ENCODE data around the gene TACC2. TPM values are rescaled to one million over a fixed set of nuclear protein-coding genes. Genes with fewer than 3 reads are reported as not detected.

The TACC2 gene
- total and polyA plus RNA-seq, 3 experiments from 2014 or later = not detected

GRCh38 chr10:122292376-122292775 is 303.4 kb downstream of the TACC2 start:
- peaks cover 14% of the 10 kb centered on the region in 2 donors for H3K27me3 Mint-ChIP-seq
- no peak overlapping the region for H3K27ac Mint-ChIP-seq
- Histone ChIP-seq H3K27me3 (ENCODE audit: insufficient read depth, low read length, poor library complexity, severe bottlenecking) (no peaks in the 10 kb centered on the region), H3K36me3 (ENCODE audit: insufficient read depth, low read length) (no peaks in the 10 kb centered on the region), H3K4me1 (ENCODE audit: insufficient read depth, low read length) (peaks cover 13% of the 10 kb centered on the region), H3K4me3 (ENCODE audit: low read length) (no peak overlapping the region), H3K9me3 (ENCODE audit: low read length) (no peaks in the 10 kb centered on the region), H3K27ac (ENCODE audit: low read depth, low read length) (no peak overlapping the region)
- CTCF ChIA-PET = no interaction called here
- H3K4me3 Mint-ChIP-seq = no peak overlapping the region
- H3K9me3 Mint-ChIP-seq = no peaks in the 10 kb centered on the region
- no peaks in the 10 kb centered on the region for H3K36me3 Mint-ChIP-seq
- peaks cover 9 to 23% (median 13%) of the 10 kb centered on the region in 3 donors for H3K4me1 Mint-ChIP-seq
- POLR2A ChIA-PET = no interaction called here
- no peak for DNase-seq

DNA sequence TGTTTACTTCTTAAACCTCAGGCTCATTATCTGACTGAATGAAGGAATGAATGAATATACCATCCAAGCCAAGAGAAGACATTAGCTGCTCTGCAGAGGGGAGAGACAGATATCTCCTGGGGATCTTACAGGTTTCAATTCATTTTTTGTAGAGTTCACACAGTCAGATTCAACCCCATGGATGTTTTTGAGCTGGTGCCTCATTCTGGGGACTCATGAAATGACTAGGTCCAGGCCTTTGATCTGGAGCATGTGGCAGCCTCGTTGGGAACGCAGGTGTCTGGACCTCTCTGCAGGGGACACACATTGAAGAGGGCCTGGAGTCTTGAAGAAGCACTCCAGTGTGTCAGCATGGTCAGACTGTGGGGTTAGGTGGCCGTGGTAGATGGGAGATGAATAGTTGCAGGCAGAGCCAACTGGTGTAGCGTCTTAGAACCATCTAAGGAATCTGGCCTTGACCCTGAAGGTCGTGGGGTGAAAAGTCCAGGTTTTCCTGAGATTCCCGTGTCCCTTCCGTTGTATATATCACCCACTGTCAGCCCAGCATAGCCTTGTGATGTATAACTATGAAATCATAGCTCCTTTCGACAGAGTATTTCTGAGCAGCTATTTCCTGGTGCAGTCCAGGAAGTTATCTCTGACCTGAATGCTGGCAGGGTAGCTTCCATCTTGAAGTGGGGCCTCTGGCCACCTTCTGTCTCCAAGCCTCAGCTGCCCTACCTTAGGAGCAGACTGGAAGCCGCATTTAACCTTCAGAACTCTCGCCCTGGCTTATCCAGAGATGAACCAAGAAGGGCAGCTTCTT is 304.4 kb downstream of the TACC2 start:
- POLR2A ChIA-PET = no interaction called here
- no peaks in the 10 kb centered on the region for H3K36me3 ChIP-seq (ENCODE audit: insufficient read depth, low read length)
- H3K4me3 Mint-ChIP-seq = no peak overlapping the region
- H3K27ac Mint-ChIP-seq = peak overlapping the region in 3 of 8 donors; percentile 34 to 85 (median 76)
- no peaks in the 10 kb centered on the region for H3K36me3 Mint-ChIP-seq
- no peak overlapping the region for H3K27ac ChIP-seq (ENCODE audit: low read depth, low read length)
- peaks cover 9 to 23% (median 13%) of the 10 kb centered on the region in 3 donors for H3K4me1 Mint-ChIP-seq
- no peak overlapping the region for H3K4me3 ChIP-seq (ENCODE audit: low read length)
- DNase-seq = no peak
- CTCF ChIA-PET = no interaction called here
- no peaks in the 10 kb centered on the region for H3K9me3 Mint-ChIP-seq
- no peaks in the 10 kb centered on the region for H3K9me3 ChIP-seq (ENCODE audit: low read length)
- peaks cover 9 to 12% of the 10 kb centered on the region in 2 donors for H3K27me3 Mint-ChIP-seq
- H3K27me3 ChIP-seq (ENCODE audit: insufficient read depth, low read length, poor library complexity, severe bottlenecking) = no peaks in the 10 kb centered on the region
- peaks cover 13% of the 10 kb centered on the region for H3K4me1 ChIP-seq (ENCODE audit: insufficient read depth, low read length)

DNA sequence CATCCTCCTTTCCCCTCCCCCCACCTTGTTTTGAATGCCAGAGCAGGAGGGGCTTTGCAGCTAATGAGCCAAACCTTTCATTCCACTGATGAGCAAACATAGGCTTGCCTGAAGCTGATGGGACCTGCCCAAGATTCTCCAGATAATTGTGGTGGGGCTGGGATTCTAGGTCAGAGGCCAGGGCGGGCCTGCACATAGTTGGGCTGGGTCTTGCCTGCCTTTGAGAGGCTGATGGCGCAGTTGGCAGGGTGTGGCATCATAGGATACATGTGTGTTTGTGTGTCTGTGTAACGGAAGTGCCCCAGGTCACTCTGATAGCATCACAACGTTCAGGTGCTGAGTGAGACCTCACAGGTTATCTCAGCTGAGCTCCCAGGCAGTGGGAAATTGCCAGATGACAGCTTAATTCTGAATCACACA is 305.0 kb downstream of the TACC2 start:
- H3K9me3 Mint-ChIP-seq = no peaks in the 10 kb centered on the region
- H3K27me3 ChIP-seq (ENCODE audit: insufficient read depth, low read length, poor library complexity, severe bottlenecking) = no peaks in the 10 kb centered on the region
- no peak overlapping the region for H3K4me3 Mint-ChIP-seq
- H3K27ac Mint-ChIP-seq = peak overlapping the region in 2 of 8 donors; percentile 35 to 39
- no peaks in the 10 kb centered on the region for H3K36me3 ChIP-seq (ENCODE audit: insufficient read depth, low read length)
- H3K9me3 ChIP-seq (ENCODE audit: low read length) = no peaks in the 10 kb centered on the region
- peaks cover 9 to 10% of the 10 kb centered on the region in 2 donors for H3K27me3 Mint-ChIP-seq
- no peak overlapping the region for H3K4me3 ChIP-seq (ENCODE audit: low read length)
- H3K4me1 ChIP-seq (ENCODE audit: insufficient read depth, low read length) = peaks cover 13% of the 10 kb centered on the region
- H3K36me3 Mint-ChIP-seq = no peaks in the 10 kb centered on the region
- ChIA-PET POLR2A (no interaction called here), CTCF (no interaction called here)
- no peak for DNase-seq
- H3K27ac ChIP-seq (ENCODE audit: low read depth, low read length) = no peak overlapping the region
- peaks cover 13 to 26% (median 16%) of the 10 kb centered on the region in 3 donors for H3K4me1 Mint-ChIP-seq

DNA sequence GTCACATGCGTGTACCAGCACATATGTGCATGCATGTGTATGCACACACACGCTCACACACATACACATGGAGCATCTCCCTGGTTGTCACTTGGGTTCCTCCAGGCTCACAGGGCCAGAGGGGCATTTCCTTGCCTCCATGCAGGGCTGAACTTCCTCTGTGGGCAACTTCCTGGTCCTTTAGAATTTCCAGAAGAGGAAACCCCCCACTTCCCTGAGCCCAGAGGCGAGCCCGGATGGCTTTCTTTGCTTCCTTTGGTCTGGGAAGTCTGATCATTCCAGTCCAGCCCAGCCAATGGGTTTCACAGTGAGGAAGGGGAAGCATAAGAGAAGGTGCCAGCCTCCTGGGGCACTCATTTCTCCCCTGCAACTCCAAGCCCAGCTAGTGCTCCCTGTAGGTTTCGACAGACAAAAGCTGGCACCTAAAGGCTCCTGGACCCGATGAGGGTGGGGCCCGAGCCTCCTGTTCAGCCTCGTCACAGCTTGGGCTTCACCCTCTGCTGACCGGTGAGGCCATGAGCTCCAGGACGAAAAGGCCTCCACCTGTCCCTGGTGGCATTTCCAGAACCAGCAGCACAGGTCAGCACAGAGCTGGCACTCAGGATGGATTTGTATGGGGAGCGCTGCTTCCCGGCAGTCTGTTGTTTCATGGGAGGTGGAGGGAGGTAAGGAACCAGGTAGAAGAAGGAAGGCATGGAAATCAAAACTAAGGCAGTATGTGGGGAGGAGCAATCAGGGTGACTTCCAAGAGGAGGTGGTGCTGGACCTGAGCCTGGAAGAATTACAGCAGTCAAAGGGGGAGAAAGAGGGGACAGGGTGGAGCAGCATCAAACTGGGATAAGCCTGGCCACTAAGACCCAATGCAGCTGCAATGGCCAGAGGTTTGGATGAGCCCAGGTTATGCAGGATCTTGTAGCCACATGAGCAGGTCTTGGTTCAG is 305.8 kb downstream of the TACC2 start:
- POLR2A ChIA-PET = no interaction called here
- H3K36me3 ChIP-seq (ENCODE audit: insufficient read depth, low read length) = no peaks in the 10 kb centered on the region
- CTCF ChIA-PET = no interaction called here
- peaks cover 13 to 31% (median 16%) of the 10 kb centered on the region in 3 donors for H3K4me1 Mint-ChIP-seq
- peak overlapping the region in 1 of 7 donors; percentile 13 for H3K4me3 Mint-ChIP-seq
- no peaks in the 10 kb centered on the region for H3K9me3 Mint-ChIP-seq
- H3K27ac Mint-ChIP-seq = peak overlapping the region in 1 of 8 donors; percentile 13
- H3K4me1 ChIP-seq (ENCODE audit: insufficient read depth, low read length) = peaks cover 13% of the 10 kb centered on the region
- no peaks in the 10 kb centered on the region for H3K27me3 ChIP-seq (ENCODE audit: insufficient read depth, low read length, poor library complexity, severe bottlenecking)
- no peaks in the 10 kb centered on the region for H3K36me3 Mint-ChIP-seq
- H3K27me3 Mint-ChIP-seq = peaks cover 9 to 10% of the 10 kb centered on the region in 2 donors
- no peak overlapping the region for H3K27ac ChIP-seq (ENCODE audit: low read depth, low read length)
- no peak overlapping the region for H3K4me3 ChIP-seq (ENCODE audit: low read length)
- DNase-seq = no peak
- H3K9me3 ChIP-seq (ENCODE audit: low read length) = no peaks in the 10 kb centered on the region

DNA sequence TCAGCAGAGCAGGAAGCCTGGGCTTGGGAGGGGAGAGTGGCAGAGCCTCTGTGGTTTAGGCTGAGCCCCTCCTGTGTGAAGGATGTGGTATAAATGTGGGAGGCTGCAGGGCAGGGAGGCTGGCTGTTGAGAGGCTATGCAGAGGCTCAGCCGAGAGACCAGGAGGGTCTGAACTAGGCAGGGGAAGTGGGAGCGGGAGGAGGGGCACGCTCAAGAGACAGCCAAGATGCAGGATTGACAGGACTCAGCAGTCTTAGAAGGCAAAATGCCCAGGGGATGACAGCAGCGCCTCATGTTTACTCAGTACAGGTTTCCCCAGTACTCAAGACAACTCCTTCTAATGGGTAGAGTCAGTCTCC is 306.5 kb downstream of the TACC2 start:
- peaks cover 13% of the 10 kb centered on the region for H3K4me1 ChIP-seq (ENCODE audit: insufficient read depth, low read length)
- CTCF ChIA-PET = interaction anchor here (1.3 kb wide), 1 partner anchor 270 kb away, joined by 5 read pairs; no protein-coding TSS in a partner anchor
- Mint-ChIP-seq H3K9me3 (no peaks in the 10 kb centered on the region), H3K27ac (peak overlapping the region in 1 of 8 donors; percentile 13), H3K27me3 (peaks cover 9 to 10% of the 10 kb centered on the region in 2 donors), H3K36me3 (no peaks in the 10 kb centered on the region), H3K4me1 (peaks cover 13 to 29% (median 16%) of the 10 kb centered on the region in 3 donors), H3K4me3 (peak overlapping the region in 1 of 7 donors; percentile 13)
- POLR2A ChIA-PET = no interaction called here
- DNase-seq = no peak
- no peaks in the 10 kb centered on the region for H3K27me3 ChIP-seq (ENCODE audit: insufficient read depth, low read length, poor library complexity, severe bottlenecking)
- H3K4me3 ChIP-seq (ENCODE audit: low read length) = no peak overlapping the region
- H3K9me3 ChIP-seq (ENCODE audit: low read length) = no peaks in the 10 kb centered on the region
- no peak overlapping the region for H3K27ac ChIP-seq (ENCODE audit: low read depth, low read length)
- H3K36me3 ChIP-seq (ENCODE audit: insufficient read depth, low read length) = no peaks in the 10 kb centered on the region

DNA sequence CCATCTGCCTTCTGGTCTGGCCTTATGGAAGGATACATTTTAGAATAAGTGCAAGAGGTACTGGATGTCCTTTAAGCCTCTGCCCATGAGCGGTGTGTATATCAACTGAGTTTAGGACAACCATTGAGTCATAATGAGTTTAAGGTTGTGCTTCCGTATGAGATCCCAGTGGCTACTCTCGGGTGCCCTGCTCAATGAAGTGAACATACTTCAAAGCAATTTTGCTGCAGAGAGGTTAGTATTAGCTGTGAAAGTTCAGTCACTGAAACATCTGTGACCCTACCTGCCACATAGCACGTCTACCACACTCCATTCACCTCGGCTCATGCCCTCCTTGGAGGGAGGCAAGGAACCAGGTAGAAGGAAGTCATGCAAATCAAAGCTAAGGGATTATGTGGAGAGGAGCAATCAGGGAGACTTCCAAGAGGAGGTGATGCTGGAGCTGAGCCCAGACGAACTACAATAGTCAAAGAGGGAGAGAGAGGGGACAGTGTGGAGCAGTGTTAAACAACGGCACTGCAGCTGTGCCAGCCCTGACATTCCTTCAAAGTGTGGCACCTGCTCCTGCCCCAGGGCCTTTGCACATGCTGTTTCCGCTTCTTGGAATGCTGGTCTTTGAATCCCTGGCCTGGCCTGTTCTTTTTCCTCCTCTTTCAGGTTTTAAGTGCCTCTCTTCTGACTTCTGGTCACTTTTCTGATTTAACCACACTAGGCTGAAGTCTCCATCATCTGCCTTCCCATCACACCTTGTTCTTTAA is 307.6 kb downstream of the TACC2 start:
- peak overlapping the region in 2 of 8 donors; percentile 2 to 35 for H3K27ac Mint-ChIP-seq
- POLR2A ChIA-PET = no interaction called here
- H3K4me3 Mint-ChIP-seq = no peak overlapping the region
- DNase-seq = no peak
- H3K27me3 Mint-ChIP-seq = peaks cover 6 to 14% of the 10 kb centered on the region in 2 donors
- Histone ChIP-seq H3K27ac (ENCODE audit: low read depth, low read length) (no peak overlapping the region), H3K4me3 (ENCODE audit: low read length) (no peak overlapping the region), H3K27me3 (ENCODE audit: insufficient read depth, low read length, poor library complexity, severe bottlenecking) (no peaks in the 10 kb centered on the region), H3K36me3 (ENCODE audit: insufficient read depth, low read length) (no peaks in the 10 kb centered on the region), H3K9me3 (ENCODE audit: low read length) (no peaks in the 10 kb centered on the region), H3K4me1 (ENCODE audit: insufficient read depth, low read length) (peaks cover 13% of the 10 kb centered on the region)
- peaks cover 13 to 29% (median 16%) of the 10 kb centered on the region in 3 donors for H3K4me1 Mint-ChIP-seq
- no peaks in the 10 kb centered on the region for H3K9me3 Mint-ChIP-seq
- no peaks in the 10 kb centered on the region for H3K36me3 Mint-ChIP-seq
- CTCF ChIA-PET = interaction anchor here (1.2 to 1.3 kb wide), 2 partner anchors 137 to 269 kb away, joined by 3 to 5 read pairs; no protein-coding TSS in a partner anchor

- Histone ChIP-seq H3K4me1 (ENCODE audit: insufficient read depth, low read length) (peaks cover 13% of the 10 kb centered on the region), H3K9me3 (ENCODE audit: low read length) (no peaks in the 10 kb centered on the region), H3K27me3 (ENCODE audit: insufficient read depth, low read length, poor library complexity, severe bottlenecking) (no peaks in the 10 kb centered on the region), H3K27ac (ENCODE audit: low read depth, low read length) (no peak overlapping the region), H3K36me3 (ENCODE audit: insufficient read depth, low read length) (no peaks in the 10 kb centered on the region), H3K4me3 (ENCODE audit: low read length) (no peak overlapping the region)
- DNase-seq = no peak
- Mint-ChIP-seq H3K27me3 (peaks cover 6 to 14% of the 10 kb centered on the region in 2 donors), H3K4me1 (peaks cover 13 to 29% (median 16%) of the 10 kb centered on the region in 3 donors), H3K27ac (peak overlapping the region in 1 of 8 donors; percentile 7), H3K9me3 (no peaks in the 10 kb centered on the region), H3K4me3 (no peak overlapping the region), H3K36me3 (no peaks in the 10 kb centered on the region)
- CTCF ChIA-PET = interaction anchor here (2.2 to 2.5 kb wide), 2 partner anchors 137 to 268 kb away, joined by 17 to 29 read pairs; no protein-coding TSS in a partner anchor
- POLR2A ChIA-PET = no interaction called here
Measured at GRCh38 chr10:122297583-122297982, 308.6 kb downstream of the TACC2 start.

Data from CD8-positive, alpha-beta memory T cell (primary cell).